Pons (tissue), 1 donor: Measurements from ENCODE around the gene RTN4IP1.

Experiments used
- DNase-seq: peaks from one replicate; pipeline ENCODE4 v3.0.0-alpha.2; 2016; ENCODE audit warnings: low spot score

RTN4IP1 gene

GRCh38 chr6:106629103-106629858 lies at the start of gene RTN4IP1, which contains the start of gene QRSL1:
TSS of gene RTN4IP1 (minus strand) at chr6:106629498. CDS start at chr6:106629021, 477 bp downstream.
TSS of gene QRSL1 (plus strand) at chr6:106629578. CDS start at chr6:106629682, 104 bp downstream.
- DNase-seq, result peak; percentile 95

GRCh38 chr6:106677282-106677681 lies 48.0 kb upstream of the RTN4IP1 start:
- DNase-seq, result no peak

- no peak for DNase-seq
Observed at GRCh38 chr6:106674541-106675229, 45.4 kb upstream of the RTN4IP1 start.

- no peak for DNase-seq
Observed at GRCh38 chr6:106671651-106672050, 42.4 kb upstream of the RTN4IP1 start.

GRCh38 chr6:106670236-106670635 lies 40.9 kb upstream of the RTN4IP1 start:
- DNase-seq, result no peak

GRCh38 chr6:106667022-106667402 lies 37.7 kb upstream of the RTN4IP1 start:
- no peak for DNase-seq

GRCh38 chr6:106666282-106667021 lies 37.2 kb upstream of the RTN4IP1 start:
- peak; percentile 41 for DNase-seq

- DNase-seq, result no peak
Observed at GRCh38 chr6:106662458-106662857, 33.2 kb upstream of the RTN4IP1 start.

GRCh38 chr6:106659859-106660258 lies 30.6 kb upstream of the RTN4IP1 start:
- DNase-seq, result no peak

- DNase-seq, result no peak
Observed at GRCh38 chr6:106658469-106658868, 29.2 kb upstream of the RTN4IP1 start.

GRCh38 chr6:106648651-106649308 lies 19.5 kb upstream of the RTN4IP1 start:
- no peak for DNase-seq

- DNase-seq, result no peak
Observed at GRCh38 chr6:106643061-106643460, 13.8 kb upstream of the RTN4IP1 start.

- DNase-seq, result no peak
Observed at GRCh38 chr6:106642476-106642875, 13.2 kb upstream of the RTN4IP1 start.

GRCh38 chr6:106639812-106640211 lies 10.5 kb upstream of the RTN4IP1 start:
- no peak for DNase-seq

GRCh38 chr6:106637717-106638341 lies 8.5 kb upstream of the RTN4IP1 start:
- DNase-seq, result peak; percentile 47

- DNase-seq, result peak; percentile 22
Observed at GRCh38 chr6:106637051-106637716, 7.9 kb upstream of the RTN4IP1 start.

GRCh38 chr6:106634565-106634964 lies 5.3 kb upstream of the RTN4IP1 start:
- DNase-seq, result no peak

GRCh38 chr6:106631346-106631745 lies 2.0 kb upstream of the RTN4IP1 start:
- no peak for DNase-seq

- DNase-seq, result no peak
Observed at GRCh38 chr6:106630366-106630765, 1.1 kb upstream of the RTN4IP1 start.

GRCh38 chr6:106629859-106630163 lies 513 bp upstream of the RTN4IP1 start:
- DNase-seq, result no peak

- peak; percentile 39 for DNase-seq
Observed at GRCh38 chr6:106628658-106629102, 618 bp downstream of the RTN4IP1 start.
